NCI-H2196 treated with DMSO at 0.1 percent for 48 hours (cell line): ENCODE data around the gene CFI.

Source experiments
- DNase-seq: peaks from one replicate; lab custom pipeline; 2025; ENCODE audit not compliant: unreplicated experiment; lab: John Stamatoyannopoulos, UW

Gene CFI

GRCh38 chr4:109801895-109802319 lies at the start of gene CFI:
CFI (minus strand) TSS chr4:109801999; CDS start chr4:109801971, 28 bp downstream.
- DNase-seq = no peak

- no peak for DNase-seq
Observed at GRCh38 chr4:109850601-109851000, 48.8 kb upstream of the CFI start.

- no peak for DNase-seq
Observed at GRCh38 chr4:109848501-109848900, 46.7 kb upstream of the CFI start.

GRCh38 chr4:109847896-109848442 lies 46.2 kb upstream of the CFI start, which contains the start of gene LRIT3:
LRIT3 (plus strand) TSS chr4:109848107; CDS start chr4:109848202, 95 bp downstream.
- no peak for DNase-seq

GRCh38 chr4:109846395-109847098 lies 44.7 kb upstream of the CFI start:
- DNase-seq = no peak

- no peak for DNase-seq
Observed at GRCh38 chr4:109836985-109837384, 35.2 kb upstream of the CFI start.

GRCh38 chr4:109833756-109834155 lies 32.0 kb upstream of the CFI start:
- DNase-seq = no peak

- DNase-seq = no peak
Observed at GRCh38 chr4:109827672-109828071, 25.9 kb upstream of the CFI start, which contains the start of gene RRH. RRH (plus strand) TSS chr4:109827972; CDS start chr4:109828028, 56 bp downstream.

- no peak for DNase-seq
Observed at GRCh38 chr4:109826719-109827118, 24.9 kb upstream of the CFI start.

GRCh38 chr4:109821185-109821584 lies 19.4 kb upstream of the CFI start:
- no peak for DNase-seq

GRCh38 chr4:109820563-109820962 lies 18.8 kb upstream of the CFI start:
- DNase-seq = no peak

GRCh38 chr4:109818268-109818667 lies 16.5 kb upstream of the CFI start:
- DNase-seq = no peak

- no peak for DNase-seq
Observed at GRCh38 chr4:109816894-109817293, 15.1 kb upstream of the CFI start.

GRCh38 chr4:109816082-109816442 lies 14.3 kb upstream of the CFI start:
- no peak for DNase-seq

- peak; percentile 85 for DNase-seq
Observed at GRCh38 chr4:109815151-109816081, 13.6 kb upstream of the CFI start, which contains the start of gene GAR1. GAR1 (plus strand) TSS chr4:109815762; CDS start chr4:109816165, 403 bp downstream.

GRCh38 chr4:109811707-109812106 lies 9.9 kb upstream of the CFI start:
- DNase-seq = no peak

- no peak for DNase-seq
Observed at GRCh38 chr4:109810552-109811387, 9.0 kb upstream of the CFI start.

GRCh38 chr4:109809655-109810054 lies 7.9 kb upstream of the CFI start:
- no peak for DNase-seq

- no peak for DNase-seq
Observed at GRCh38 chr4:109803924-109804571, 2.2 kb upstream of the CFI start.
